ENCODE results near the gene RAB8A. TPM values are rescaled to one million over a fixed set of nuclear protein-coding genes. Genes with fewer than 3 reads are reported as not detected.

The RAB8A gene
- polyA plus RNA-seq, 1 donor from 2014 or later, result 29.8 TPM

GRCh38 chr19:16073988-16074387 lies 37.7 kb upstream of the RAB8A start:
- no peaks in the 10 kb centered on the region for H3K9me3 ChIP-seq (ENCODE audit: low read length)
- H3K27me3 ChIP-seq (ENCODE audit: insufficient read depth, low read depth, low read length), result no peaks in the 10 kb centered on the region
- H4K20me1 ChIP-seq (ENCODE audit: insufficient read depth), result no peaks in the 10 kb centered on the region
- TF ChIP-seq EP300 (conservative IDR thresholded peaks at IDR 0.05; ENCODE audit: poor library complexity, severe bottlenecking), result no peak
- no peak for TF ChIP-seq TAF1 (IDR thresholded peaks at IDR 0.05; ENCODE audit: low read depth)
- no peak for TF ChIP-seq RAD21 (conservative IDR thresholded peaks at IDR 0.05)
- TF ChIP-seq POLR2AphosphoS5 (IDR thresholded peaks at IDR 0.05), result no peak
- TF ChIP-seq, protein P1, sequence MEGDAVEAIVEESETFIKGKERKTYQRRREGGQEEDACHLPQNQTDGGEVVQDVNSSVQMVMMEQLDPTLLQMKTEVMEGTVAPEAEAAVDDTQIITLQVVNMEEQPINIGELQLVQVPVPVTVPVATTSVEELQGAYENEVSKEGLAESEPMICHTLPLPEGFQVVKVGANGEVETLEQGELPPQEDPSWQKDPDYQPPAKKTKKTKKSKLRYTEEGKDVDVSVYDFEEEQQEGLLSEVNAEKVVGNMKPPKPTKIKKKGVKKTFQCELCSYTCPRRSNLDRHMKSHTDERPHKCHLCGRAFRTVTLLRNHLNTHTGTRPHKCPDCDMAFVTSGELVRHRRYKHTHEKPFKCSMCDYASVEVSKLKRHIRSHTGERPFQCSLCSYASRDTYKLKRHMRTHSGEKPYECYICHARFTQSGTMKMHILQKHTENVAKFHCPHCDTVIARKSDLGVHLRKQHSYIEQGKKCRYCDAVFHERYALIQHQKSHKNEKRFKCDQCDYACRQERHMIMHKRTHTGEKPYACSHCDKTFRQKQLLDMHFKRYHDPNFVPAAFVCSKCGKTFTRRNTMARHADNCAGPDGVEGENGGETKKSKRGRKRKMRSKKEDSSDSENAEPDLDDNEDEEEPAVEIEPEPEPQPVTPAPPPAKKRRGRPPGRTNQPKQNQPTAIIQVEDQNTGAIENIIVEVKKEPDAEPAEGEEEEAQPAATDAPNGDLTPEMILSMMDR (IDR thresholded peaks at IDR 0.05; ENCODE audit: poor library complexity, severe bottlenecking), result no peak
- no peak for TF ChIP-seq MXI1 (conservative IDR thresholded peaks at IDR 0.05; ENCODE audit: poor library complexity, severe bottlenecking)
- TF ChIP-seq REST (IDR thresholded peaks at IDR 0.05; ENCODE audit: borderline replicate concordance), result no peak
- TF ChIP-seq SMC3 (conservative IDR thresholded peaks at IDR 0.05; ENCODE audit: poor library complexity), result no peak
- no peak for TF ChIP-seq EZH2 (IDR thresholded peaks at IDR 0.05; ENCODE audit: borderline replicate concordance, insufficient read depth, low read length, poor library complexity, severe bottlenecking)
- peaks cover 6% of the 10 kb centered on the region for H3F3A ChIP-seq (ENCODE audit: insufficient read depth, low read length, poor library complexity, severe bottlenecking)
- peaks cover 18% of the 10 kb centered on the region for H3K79me2 ChIP-seq (replicated peaks; ENCODE audit: insufficient read depth, low read length)
- no peak overlapping the region for H2AFZ ChIP-seq (ENCODE audit: low read depth, low read length)
- no peak overlapping the region for H3K4me2 ChIP-seq (ENCODE audit: low read length)
- no peak overlapping the region for H3K27ac ChIP-seq (ENCODE audit: low read length)
- H3K36me3 ChIP-seq (ENCODE audit: insufficient read depth, low read length), result no peaks in the 10 kb centered on the region
- H3K4me3 ChIP-seq (ENCODE audit: low read length), result no peak overlapping the region
- H3K9me2 ChIP-seq (ENCODE audit: insufficient read depth, low read length), result no peaks in the 10 kb centered on the region
- no peak overlapping the region for H3K9ac ChIP-seq (ENCODE audit: low read length)

GRCh38 chr19:16074488-16075365 lies 37.0 kb upstream of the RAB8A start:
- H4K20me1 ChIP-seq (ENCODE audit: insufficient read depth), result no peaks in the 10 kb centered on the region
- H3K9me2 ChIP-seq (ENCODE audit: insufficient read depth, low read length), result no peaks in the 10 kb centered on the region
- no peak overlapping the region for H3K9ac ChIP-seq (ENCODE audit: low read length)
- H3K4me3 ChIP-seq (ENCODE audit: low read length), result no peak overlapping the region
- TF ChIP-seq RAD21 (conservative IDR thresholded peaks at IDR 0.05) (no peak), EZH2 (IDR thresholded peaks at IDR 0.05; ENCODE audit: borderline replicate concordance, insufficient read depth, low read length, poor library complexity, severe bottlenecking) (no peak), SMC3 (conservative IDR thresholded peaks at IDR 0.05; ENCODE audit: poor library complexity) (no peak), REST (IDR thresholded peaks at IDR 0.05; ENCODE audit: borderline replicate concordance) (no peak)
- TF ChIP-seq, protein P1 (IDR thresholded peaks at IDR 0.05; ENCODE audit: poor library complexity, severe bottlenecking), result no peak
- H3K36me3 ChIP-seq (ENCODE audit: insufficient read depth, low read length), result no peaks in the 10 kb centered on the region
- peaks cover 25% of the 10 kb centered on the region for H3K79me2 ChIP-seq (replicated peaks; ENCODE audit: insufficient read depth, low read length)
- H3F3A ChIP-seq (ENCODE audit: insufficient read depth, low read length, poor library complexity, severe bottlenecking), result peaks cover 6% of the 10 kb centered on the region
- H3K9me3 ChIP-seq (ENCODE audit: low read length), result no peaks in the 10 kb centered on the region
- H3K4me2 ChIP-seq (ENCODE audit: low read length), result no peak overlapping the region
- H2AFZ ChIP-seq (ENCODE audit: low read depth, low read length), result no peak overlapping the region
- H3K27ac ChIP-seq (ENCODE audit: low read length), result no peak overlapping the region
- H3K27me3 ChIP-seq (ENCODE audit: insufficient read depth, low read depth, low read length), result no peaks in the 10 kb centered on the region

All from neural cell (in vitro differentiated cells).